Gastrocnemius medialis (tissue), 4 donors: Measurements from ENCODE around the gene RNF114. TPM values are rescaled to one million over a fixed set of nuclear protein-coding genes. Genes with fewer than 3 reads are reported as not detected.
A peak's percentile ranks its signal among the peaks of the same experiment; 100 is the strongest.

ENCODE experiments used
- ATAC-seq, 2 donors: fragments of 150-250 bp; one replicate each; pipeline ENCODE4 v1.9.1; 2016
- DNase-seq, 2 donors: peaks; one replicate each; pipeline ENCODE4 v3.0.0-alpha.2; 2019
- H3K27ac ChIP-seq, 4 donors: fragments of 200-600 bp; sonication (generic); 1 replicate in 1 of 4; 2 replicates in 3 of 4; pipeline ENCODE4 v1.5.1; 2016 to 2018; ENCODE audit warnings: mild to moderate bottlenecking in 2 of 4, moderate library complexity in 1 of 4
- H3K27me3 ChIP-seq, 3 donors: fragments of 200-600 bp; sonication (generic) in 2 of 3; 1 replicate in 1 of 3; 2 replicates in 2 of 3; pipeline versions ENCODE4 v1.5.1 to v1.6.0; 2016 to 2019; ENCODE audit warnings: mild to moderate bottlenecking in 1 of 3, moderate library complexity in 1 of 3
- H3K36me3 ChIP-seq, 2 donors: fragments of 200-600 bp; sonication (generic) in 1 of 2; one replicate each; pipeline ENCODE4 v1.5.1; 2017 to 2018
- H3K4me1 ChIP-seq, 2 donors: fragments of 200-600 bp; sonication (generic) in 1 of 2; one replicate each; pipeline ENCODE4 v1.5.1; 2016 to 2017; ENCODE audit warnings: mild to moderate bottlenecking in 2 of 2
- H3K4me3 ChIP-seq, 4 donors: fragments of 200-600 bp; sonication (generic) in 3 of 4; 1 replicate in 1 of 4; 2 replicates in 3 of 4; pipeline ENCODE4 v1.5.1; 2016 to 2019; ENCODE audit warnings: mild to moderate bottlenecking in 2 of 4
- H3K9me3 ChIP-seq, 3 donors: fragments of 200-600 bp; sonication (generic) in 2 of 3; 1 replicate in 1 of 3; 2 replicates in 2 of 3; pipeline ENCODE4 v1.5.1; 2016 to 2019
- POLR2A ChIP-seq, 2 donors: fragments of 450-650 bp; IDR thresholded peaks; one replicate each; pipeline ENCODE4 v1.6.1; 2017; ENCODE audit warnings: antibody characterized with exemption in 2 of 2, mild to moderate bottlenecking in 2 of 2, moderate library complexity in 2 of 2
- in situ Hi-C, 4 donors: fragments of 200-750 bp; cut with MboI; loops; one replicate each; pipeline versions ENCODE4 v1.15.0 to v1.8.0; 2017; ENCODE audit warnings: low sequenced_read_pairs in 4 of 4
- intact Hi-C: fragments of 100-400 bp; cut with DNase I; formaldehyde crosslinking; loops from one replicate; pipeline ENCODE4 v1.15.1; 2023; ENCODE audit warnings: low total_unique reads
- total RNA-seq, 4 donors: library from RNA; depleted of rRNA; stranded (reverse); fragments of >200 nt; gene quantifications; one replicate each; pipeline versions ENCODE4 v1.1.0 to v1.2.3, GENCODE V29; 2016
- TF ChIP-seq, protein P1 (sequence below), 5 experiments: fragments of 450-650 bp in 3 of 5; fragments of 200-600 bp in 2 of 5; sonication (generic) in 2 of 5; IDR thresholded peaks in 4 of 5; conservative IDR thresholded peaks in 1 of 5; 1 replicate in 4 of 5; 2 replicates in 1 of 5; pipeline ENCODE4 v1.5.1; 2016 to 2019; ENCODE audit warnings: antibody characterized with exemption in 5 of 5, mild to moderate bottlenecking in 3 of 5, moderate library complexity in 3 of 5

The RNF114 gene
- total RNA-seq, 4 donors from 2014 or later = 133 to 216 (median 172) TPM

DNA sequence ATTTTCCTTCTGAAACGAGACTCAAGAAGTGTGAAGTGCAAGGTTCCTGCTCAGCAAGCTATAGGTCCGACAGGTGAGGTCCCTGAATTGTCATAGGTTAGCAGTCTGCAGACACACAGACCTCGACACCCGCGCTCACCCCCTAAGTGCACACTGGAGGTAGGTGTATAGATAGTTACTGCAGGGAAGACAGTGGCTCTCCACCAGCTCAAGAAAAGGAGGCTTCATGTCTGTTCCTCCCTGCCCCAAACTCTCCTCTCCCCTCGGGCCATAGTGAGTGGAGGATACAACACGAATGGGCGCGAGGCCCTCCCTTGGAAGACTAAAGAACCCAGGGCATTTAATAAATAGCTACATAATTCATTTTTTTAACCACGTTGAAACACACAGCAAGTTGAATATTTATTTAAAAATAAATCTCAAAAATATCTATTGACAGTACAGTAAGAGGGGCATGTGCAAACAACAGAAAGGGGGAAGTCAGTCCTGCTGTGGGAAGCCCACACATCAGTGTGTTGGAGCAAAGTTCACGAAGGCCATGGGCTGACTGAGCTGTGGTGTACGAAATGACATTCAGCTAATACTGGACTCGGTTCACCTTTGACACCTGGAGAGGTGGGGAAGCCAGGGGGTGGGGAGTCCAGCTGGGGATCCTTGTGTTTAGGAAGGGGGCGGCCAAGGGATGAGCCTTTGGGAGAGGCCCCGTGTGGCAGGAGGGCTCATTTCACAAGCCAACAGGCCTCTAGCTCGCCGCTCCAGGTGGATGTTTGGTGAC is 31.6 kb upstream of the RNF114 start:
- Histone ChIP-seq H3K36me3 (peaks cover 0 to 43% of the 10 kb centered on the region in 2 donors), H3K4me3 (no peak overlapping the region), H3K9me3 (no peaks in the 10 kb centered on the region), H3K27me3 (no peaks in the 10 kb centered on the region), H3K27ac (no peak overlapping the region), H3K4me1 (peaks cover 17 to 19% of the 10 kb centered on the region in 2 donors)
- in situ Hi-C loops = no loop called here
- DNase-seq (no peak), ATAC-seq (no peak)
- intact Hi-C loops = no loop called here
- TF ChIP-seq, protein P1, sequence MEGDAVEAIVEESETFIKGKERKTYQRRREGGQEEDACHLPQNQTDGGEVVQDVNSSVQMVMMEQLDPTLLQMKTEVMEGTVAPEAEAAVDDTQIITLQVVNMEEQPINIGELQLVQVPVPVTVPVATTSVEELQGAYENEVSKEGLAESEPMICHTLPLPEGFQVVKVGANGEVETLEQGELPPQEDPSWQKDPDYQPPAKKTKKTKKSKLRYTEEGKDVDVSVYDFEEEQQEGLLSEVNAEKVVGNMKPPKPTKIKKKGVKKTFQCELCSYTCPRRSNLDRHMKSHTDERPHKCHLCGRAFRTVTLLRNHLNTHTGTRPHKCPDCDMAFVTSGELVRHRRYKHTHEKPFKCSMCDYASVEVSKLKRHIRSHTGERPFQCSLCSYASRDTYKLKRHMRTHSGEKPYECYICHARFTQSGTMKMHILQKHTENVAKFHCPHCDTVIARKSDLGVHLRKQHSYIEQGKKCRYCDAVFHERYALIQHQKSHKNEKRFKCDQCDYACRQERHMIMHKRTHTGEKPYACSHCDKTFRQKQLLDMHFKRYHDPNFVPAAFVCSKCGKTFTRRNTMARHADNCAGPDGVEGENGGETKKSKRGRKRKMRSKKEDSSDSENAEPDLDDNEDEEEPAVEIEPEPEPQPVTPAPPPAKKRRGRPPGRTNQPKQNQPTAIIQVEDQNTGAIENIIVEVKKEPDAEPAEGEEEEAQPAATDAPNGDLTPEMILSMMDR (IDR thresholded peaks at IDR 0.05 in 4 of 5, conservative IDR thresholded peaks at IDR 0.05 in 1 of 5) = no peak
- no peak for TF ChIP-seq POLR2A (IDR thresholded peaks at IDR 0.05)

DNA sequence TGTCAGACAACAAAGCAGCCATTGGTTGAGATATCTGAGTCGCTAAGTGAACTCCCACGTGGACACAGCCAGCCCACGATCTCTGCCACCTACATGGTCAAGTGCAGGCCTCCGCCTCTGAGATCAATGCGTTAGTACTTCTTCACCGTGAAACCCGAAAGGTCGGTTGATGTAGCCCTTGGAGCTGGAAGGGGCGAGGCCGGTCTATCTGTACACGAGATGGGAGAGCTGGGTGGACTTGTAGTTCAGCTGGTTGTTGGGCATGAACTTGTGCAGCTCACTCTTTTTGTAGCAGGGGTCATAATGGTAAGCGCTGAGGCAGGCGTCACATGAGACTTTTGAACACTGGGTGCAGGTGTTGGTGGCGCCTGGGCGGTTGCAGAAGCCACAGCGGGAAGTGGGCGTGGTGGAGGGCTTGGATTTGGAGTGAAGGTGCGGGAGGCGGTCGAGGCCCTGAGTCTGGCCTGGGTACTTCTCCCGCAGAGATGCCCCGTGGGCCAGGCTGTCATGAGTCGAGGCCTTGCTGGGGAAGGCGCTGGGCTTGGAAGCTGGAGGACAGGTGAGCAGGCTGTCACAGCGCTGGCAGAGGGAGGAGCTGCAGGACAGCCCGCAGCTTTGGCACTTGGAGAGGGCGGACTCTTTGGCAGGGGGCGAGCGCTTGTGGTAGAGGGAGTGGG is 30.6 kb upstream of the RNF114 start:
- Histone ChIP-seq H3K36me3 (peaks cover 0 to 43% of the 10 kb centered on the region in 2 donors), H3K4me3 (no peak overlapping the region), H3K27ac (no peak overlapping the region), H3K27me3 (no peaks in the 10 kb centered on the region), H3K9me3 (no peaks in the 10 kb centered on the region), H3K4me1 (peaks cover 24 to 29% of the 10 kb centered on the region in 2 donors)
- ATAC-seq = no peak
- no peak for DNase-seq
- no peak for TF ChIP-seq POLR2A (IDR thresholded peaks at IDR 0.05)
- TF ChIP-seq, protein P1 (IDR thresholded peaks at IDR 0.05 in 4 of 5, conservative IDR thresholded peaks at IDR 0.05 in 1 of 5) = no peak
- in situ Hi-C loops = no loop called here
- intact Hi-C loops = no loop called here

DNA sequence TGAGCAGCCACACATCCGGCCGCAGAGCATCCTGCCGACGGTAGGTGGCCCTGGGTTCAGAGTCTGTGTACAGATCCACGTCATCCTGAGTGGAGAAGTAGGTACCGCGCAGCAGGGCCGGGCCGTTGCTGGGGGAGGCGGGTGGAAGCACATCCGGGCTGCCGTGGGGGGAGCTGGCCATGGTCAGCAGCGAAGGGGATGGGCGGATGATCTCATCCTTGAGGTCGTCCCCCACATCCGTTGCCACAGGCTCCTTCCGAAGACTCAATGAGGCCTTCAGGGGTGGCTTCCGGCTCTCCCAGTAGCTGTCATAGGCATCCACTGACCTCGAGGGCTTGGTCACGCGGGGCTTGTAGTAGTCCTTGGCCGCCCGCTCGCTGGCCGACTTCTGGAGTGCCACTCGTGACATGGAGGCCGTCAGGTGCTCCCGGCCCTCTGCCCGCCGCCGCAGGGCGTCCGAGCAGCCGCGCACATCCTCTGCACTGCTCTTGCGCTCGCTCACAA is 30.0 kb upstream of the RNF114 start:
- Histone ChIP-seq H3K9me3 (no peaks in the 10 kb centered on the region), H3K27ac (peak overlapping the region in 1 of 4 donors; percentile 16), H3K4me3 (no peak overlapping the region), H3K36me3 (peaks cover 0 to 43% of the 10 kb centered on the region in 2 donors), H3K27me3 (no peaks in the 10 kb centered on the region), H3K4me1 (peaks cover 23 to 33% of the 10 kb centered on the region in 2 donors)
- DNase-seq = no peak
- intact Hi-C loops (no loop called here), in situ Hi-C loops (no loop called here)
- no peak for ATAC-seq
- no peak for TF ChIP-seq POLR2A (IDR thresholded peaks at IDR 0.05)
- TF ChIP-seq, protein P1 (IDR thresholded peaks at IDR 0.05 in 4 of 5, conservative IDR thresholded peaks at IDR 0.05 in 1 of 5) = no peak

DNA sequence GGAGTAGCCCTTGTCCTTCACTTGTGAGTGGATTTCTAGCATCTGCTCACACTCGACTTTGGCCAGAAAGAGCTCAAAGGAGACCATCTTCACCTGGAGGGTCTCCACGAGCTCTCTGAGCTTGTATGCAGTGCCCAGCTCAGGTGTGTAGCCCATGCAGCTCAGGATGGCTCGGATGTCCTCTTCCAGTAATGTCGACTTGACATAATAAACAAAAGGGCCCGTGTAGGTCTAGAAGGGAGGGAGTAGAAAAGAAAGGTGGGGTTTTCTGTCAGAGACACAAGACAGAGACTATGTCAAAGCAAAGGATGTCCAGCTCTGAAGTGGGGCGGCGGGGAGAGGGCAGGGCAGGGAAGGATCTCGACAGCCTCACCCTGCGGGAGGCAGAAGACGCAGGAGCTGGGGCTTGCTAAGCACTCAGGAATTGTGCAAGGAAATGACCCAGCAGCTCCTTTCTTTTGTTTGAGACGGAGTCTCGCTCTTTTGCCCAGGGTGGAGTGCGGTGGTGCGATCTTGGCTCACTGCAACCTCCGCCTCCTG is 29.5 kb upstream of the RNF114 start:
- peaks cover 18 to 33% of the 10 kb centered on the region in 2 donors for H3K4me1 ChIP-seq
- intact Hi-C loops = no loop called here
- H3K27me3 ChIP-seq = no peaks in the 10 kb centered on the region

More for the DNA sequence above, 29.5 kb upstream of the RNF114 start:
- in situ Hi-C loops = no loop called here
- ATAC-seq (no peak), DNase-seq (no peak)
- Histone ChIP-seq H3K36me3 (peaks cover 0 to 43% of the 10 kb centered on the region in 2 donors), H3K27ac (peak overlapping the region in 2 of 4 donors; percentile 15 to 16), H3K9me3 (no peaks in the 10 kb centered on the region), H3K4me3 (no peak overlapping the region)
- TF ChIP-seq, protein P1 (IDR thresholded peaks at IDR 0.05 in 4 of 5, conservative IDR thresholded peaks at IDR 0.05 in 1 of 5) = no peak
- TF ChIP-seq POLR2A (IDR thresholded peaks at IDR 0.05) = no peak
